Keratinocyte (primary cell): ENCODE data around the gene SPATA13. TPM values are rescaled to one million over a fixed set of nuclear protein-coding genes. Genes with fewer than 3 reads are reported as not detected.

Source experiments
- DNase-seq: peaks from one replicate; pipeline ENCODE4 v3.0.0-alpha.2; 2011; ENCODE audit warnings: low read depth, missing footprints, low spot score
- FAIRE-seq: peaks from 2 replicates; lab custom pipeline; 2011; peaks lifted over from hg19 to GRCh38; lab: Jason Lieb, UNC
- H2AFZ ChIP-seq: 2 replicates; pipeline ENCODE4 v1.6.0; 2012; ENCODE audit warnings: low read length, control low read depth, inconsistent platforms; ENCODE audit not compliant: control insufficient read depth
- H3K27ac ChIP-seq: 2 replicates; pipeline ENCODE4 v1.5.1; 2011; ENCODE audit warnings: low read length; ENCODE audit not compliant: control insufficient read depth, insufficient read depth
- H3K27me3 ChIP-seq: 3 replicates; pipeline ENCODE4 v1.6.0; 2011; ENCODE audit warnings: low read length; ENCODE audit not compliant: control insufficient read depth, insufficient read depth; ENCODE audit errors: extremely low read depth
- H3K36me3 ChIP-seq, 2 experiments: 2 replicates in 1 of 2; 3 replicates in 1 of 2; pipeline ENCODE4 v1.5.1; 2011; ENCODE audit warnings: low read length in 2 of 2, mild to moderate bottlenecking in 1 of 2; ENCODE audit not compliant: control insufficient read depth in 2 of 2, insufficient read depth in 2 of 2; ENCODE audit errors: extremely low read depth in 1 of 2
- H3K4me1 ChIP-seq: 3 replicates; pipeline ENCODE4 v1.5.1; 2011; ENCODE audit warnings: low read length; ENCODE audit not compliant: control insufficient read depth, insufficient read depth; ENCODE audit errors: extremely low read depth
- H3K4me2 ChIP-seq: 3 replicates; pipeline ENCODE4 v1.6.0; 2011; ENCODE audit warnings: low read depth, low read length; ENCODE audit not compliant: control insufficient read depth, insufficient read depth; ENCODE audit errors: extremely low read depth
- H3K4me3 ChIP-seq, 3 experiments: fragments of 200-600 bp in 1 of 3; sonication (generic) in 1 of 3; 2 replicates in 2 of 3; 3 replicates in 1 of 3; pipeline ENCODE4 v1.5.1; 2011 to 2016; ENCODE audit warnings: low read length in 3 of 3, mild to moderate bottlenecking in 3 of 3, control low read depth in 2 of 3, inconsistent platforms in 1 of 3, low read depth in 1 of 3, mixed read lengths in 1 of 3, mixed run types in 1 of 3, moderate library complexity in 1 of 3; ENCODE audit not compliant: control insufficient read depth in 2 of 3, insufficient read depth in 2 of 3; ENCODE audit errors: extremely low read depth in 1 of 3
- H3K79me2 ChIP-seq: 2 replicates; pipeline ENCODE4 v1.6.0; 2012; ENCODE audit warnings: low read length; ENCODE audit not compliant: control insufficient read depth, insufficient read depth
- H3K9ac ChIP-seq: 3 replicates; pipeline ENCODE4 v1.6.0; 2011; ENCODE audit warnings: low read length; ENCODE audit not compliant: control insufficient read depth, insufficient read depth; ENCODE audit errors: extremely low read depth
- H3K9me1 ChIP-seq: 3 replicates; pipeline ENCODE4 v1.6.0; 2011; ENCODE audit warnings: low read length; ENCODE audit not compliant: control insufficient read depth, insufficient read depth; ENCODE audit errors: extremely low read depth
- H3K9me3 ChIP-seq: 2 replicates; pipeline ENCODE4 v1.5.1; 2012; ENCODE audit warnings: low read depth, low read length; ENCODE audit not compliant: control insufficient read depth
- H4K20me1 ChIP-seq: 3 replicates; pipeline ENCODE4 v1.6.0; 2011; ENCODE audit warnings: low read length; ENCODE audit not compliant: control insufficient read depth, insufficient read depth; ENCODE audit errors: extremely low read depth
- CTCF ChIP-seq, 3 experiments: IDR thresholded peaks in 1 of 3; conservative IDR thresholded peaks in 1 of 3; optimal IDR thresholded peaks in 1 of 3; 2 replicates in 2 of 3; 3 replicates in 1 of 3; pipeline versions ENCODE3 to v1.5.1; 2011; ENCODE audit warnings: low read length in 3 of 3, mild to moderate bottlenecking in 3 of 3, moderate library complexity in 2 of 3, control low read depth in 1 of 3, inconsistent platforms in 1 of 3; ENCODE audit not compliant: insufficient read depth in 2 of 3; ENCODE audit errors: extremely low read depth in 1 of 3
- EZH2 ChIP-seq: IDR thresholded peaks from one replicate; pipeline ENCODE4 v1.6.1; 2012; ENCODE audit warnings: inconsistent platforms, mild to moderate bottlenecking, low read length, moderate library complexity
- dilution Hi-C: fragments of 300-500 bp; cut with MboI; formaldehyde crosslinking; loops from one replicate; pipeline ENCODE4 v1.7.0; 2020; ENCODE audit warnings: low sequenced_read_pairs; ENCODE audit not compliant: extremely low pct_ligation_motif_present
- polyA plus RNA-seq, 5 experiments: library from polyadenylated mRNA; depleted of rRNA in 3 of 5; stranded (reverse) in 3 of 5; stranded (forward) in 1 of 5; unstranded in 1 of 5; fragments of >200 nt; gene quantifications; 1 replicate in 1 of 5; 2 replicates in 3 of 5; 3 replicates in 1 of 5; pipeline versions ENCODE4 v1.2.1 to v1.2.3, GENCODE V29; 2011 to 2012; ENCODE audit warnings: missing spikeins in 2 of 5, low read depth in 1 of 5, low replicate concordance in 1 of 5

The SPATA13 gene
- polyA plus RNA-seq, 1 donor (not counting 4 experiments of a cell fraction or from before 2014, with no cell fraction given), result 1.2 TPM

GRCh38 chr13:24233351-24233901, 72.9 kb downstream of the SPATA13 start:
- Histone ChIP-seq H3K36me3 (no peaks in the 10 kb centered on the region), H3K27me3 (no peaks in the 10 kb centered on the region), H3K9me3 (no peaks in the 10 kb centered on the region), H3K4me1 (no peaks in the 10 kb centered on the region), H3K9me1 (no peaks in the 10 kb centered on the region), H3K9ac (no peak overlapping the region), H3K79me2 (no peaks in the 10 kb centered on the region), H2AFZ (no peak overlapping the region), H3K4me3 (no peak overlapping the region), H4K20me1 (no peaks in the 10 kb centered on the region), H3K4me2 (no peak overlapping the region), H3K27ac (no peak overlapping the region)
- TF ChIP-seq CTCF (optimal IDR thresholded peaks at IDR 0.05 in 1 of 3, IDR thresholded peaks at IDR 0.05 in 1 of 3, conservative IDR thresholded peaks at IDR 0.05 in 1 of 3; ENCODE audit: extremely low read depth in 1 of 3, insufficient read depth in 2 of 3, low read length in 3 of 3), result no peak
- TF ChIP-seq EZH2, result no peak
- FAIRE-seq (no peak), DNase-seq (no peak)
- dilution Hi-C loops, result no loop called here

GRCh38 chr13:24234200-24234915, 73.8 kb downstream of the SPATA13 start:
- Histone ChIP-seq H2AFZ (no peak overlapping the region), H3K9ac (no peak overlapping the region), H3K4me3 (no peak overlapping the region), H3K9me3 (no peaks in the 10 kb centered on the region), H3K36me3 (no peaks in the 10 kb centered on the region), H3K9me1 (no peaks in the 10 kb centered on the region), H4K20me1 (no peaks in the 10 kb centered on the region), H3K27ac (no peak overlapping the region), H3K27me3 (no peaks in the 10 kb centered on the region), H3K4me1 (no peaks in the 10 kb centered on the region), H3K79me2 (no peaks in the 10 kb centered on the region), H3K4me2 (no peak overlapping the region)
- DNase-seq, result no peak
- dilution Hi-C loops, result no loop called here
- no peak for FAIRE-seq
- no peak for TF ChIP-seq EZH2
